ENCODE results near the gene TCP10L. TPM values are rescaled to one million over a fixed set of nuclear protein-coding genes. Genes with fewer than 3 reads are reported as not detected.

The TCP10L gene
- total RNA-seq, 3 donors from 2014 or later = 0.14 to 2.1 TPM; not detected in 1

- Histone ChIP-seq H3K36me3 (ENCODE audit: low read depth) (no peaks in the 10 kb centered on the region), H3K4me1 (ENCODE audit: low read depth) (no peaks in the 10 kb centered on the region), H3K4me3 (no peak overlapping the region), H3K9me3 (no peaks in the 10 kb centered on the region)
- DNase-seq (no peak), ATAC-seq (no peak)
- no peak for TF ChIP-seq CTCF (IDR thresholded peaks at IDR 0.05)
- intact Hi-C loops (cut with DNase I, micrococcal nuclease) = no loop called here
Measured at GRCh38 chr21:32560896-32561295, 24.4 kb downstream of the TCP10L start.

- ATAC-seq = no peak
- intact Hi-C loops (cut with DNase I, micrococcal nuclease) = no loop called here
- no peak for TF ChIP-seq CTCF (IDR thresholded peaks at IDR 0.05)
- Histone ChIP-seq H3K4me3 (no peak overlapping the region), H3K9me3 (no peaks in the 10 kb centered on the region), H3K36me3 (ENCODE audit: low read depth) (no peaks in the 10 kb centered on the region), H3K4me1 (ENCODE audit: low read depth) (no peaks in the 10 kb centered on the region)
- no peak for DNase-seq
Measured at GRCh38 chr21:32559006-32559610, 26.2 kb downstream of the TCP10L start.

GRCh38 chr21:32558106-32558505 is 27.2 kb downstream of the TCP10L start:
- no peak for TF ChIP-seq CTCF (IDR thresholded peaks at IDR 0.05)
- ATAC-seq = no peak
- intact Hi-C loops (cut with DNase I, micrococcal nuclease) = no loop called here
- Histone ChIP-seq H3K4me1 (ENCODE audit: low read depth) (no peaks in the 10 kb centered on the region), H3K9me3 (no peaks in the 10 kb centered on the region), H3K4me3 (no peak overlapping the region), H3K36me3 (ENCODE audit: low read depth) (no peaks in the 10 kb centered on the region)
- DNase-seq = no peak

GRCh38 chr21:32554832-32555638 is 30.3 kb downstream of the TCP10L start:
- ATAC-seq (no peak), DNase-seq (no peak)
- no peaks in the 10 kb centered on the region for H3K36me3 ChIP-seq (ENCODE audit: low read depth)
- H3K4me3 ChIP-seq = no peak overlapping the region
- no peaks in the 10 kb centered on the region for H3K4me1 ChIP-seq (ENCODE audit: low read depth)
- no peak for TF ChIP-seq CTCF (IDR thresholded peaks at IDR 0.05)
- intact Hi-C loops (cut with DNase I, micrococcal nuclease) = no loop called here
- no peaks in the 10 kb centered on the region for H3K9me3 ChIP-seq

- Histone ChIP-seq H3K36me3 (ENCODE audit: low read depth) (no peaks in the 10 kb centered on the region), H3K9me3 (no peaks in the 10 kb centered on the region), H3K4me1 (ENCODE audit: low read depth) (no peaks in the 10 kb centered on the region), H3K4me3 (no peak overlapping the region)
- intact Hi-C loops (cut with DNase I, micrococcal nuclease) = no loop called here
- TF ChIP-seq CTCF (IDR thresholded peaks at IDR 0.05) = no peak
- no peak for ATAC-seq
- DNase-seq = no peak
Measured at GRCh38 chr21:32549886-32550285, 35.4 kb downstream of the TCP10L start.
